Mesodermal cell (in vitro differentiated cells): Measurements from ENCODE around the gene TSEN54.

Source experiments
- H3K27ac ChIP-seq: 2 replicates; pipeline ENCODE4 v1.7.0; 2013; ENCODE audit warnings: mild to moderate bottlenecking, low read depth, low read length, moderate library complexity; ENCODE audit not compliant: severe bottlenecking
- H3K36me3 ChIP-seq: 2 replicates; pipeline ENCODE4 v1.7.1; 2013; ENCODE audit warnings: mild to moderate bottlenecking, low read length, moderate library complexity; ENCODE audit not compliant: control insufficient read depth, insufficient read depth
- H3K4me1 ChIP-seq: one replicate; pipeline ENCODE4 v1.7.1; 2013; ENCODE audit warnings: mild to moderate bottlenecking, low read length; ENCODE audit not compliant: insufficient read depth, control insufficient read depth, poor library complexity, severe bottlenecking
- H3K4me3 ChIP-seq: 2 replicates; pipeline ENCODE4 v1.7.0; 2013; ENCODE audit warnings: low read length, control low read depth, mild to moderate bottlenecking; ENCODE audit not compliant: insufficient read depth, poor library complexity, severe bottlenecking; ENCODE audit errors: extremely low read depth
- H3K9me3 ChIP-seq: 2 replicates; pipeline ENCODE4 v1.7.1; 2013; ENCODE audit warnings: mild to moderate bottlenecking, low read length, moderate library complexity; ENCODE audit not compliant: control insufficient read depth
- WGBS, 2 experiments: methylation state at CpG; one replicate each; pipeline ENCODE4 v1.1.5; 2013; ENCODE audit warnings: missing lambda C conversion rate in 2 of 2; ENCODE audit not compliant: insufficient coverage in 2 of 2; 5-methylcytosine and 5-hydroxymethylcytosine counted together

TSEN54 gene

GRCh38 chr17:75566416-75566815 is 50.1 kb downstream of the TSEN54 start:
- Histone ChIP-seq H3K36me3 (peaks cover 16% of the 10 kb centered on the region), H3K27ac (no peak overlapping the region), H3K4me3 (no peak overlapping the region), H3K4me1 (peaks cover 12% of the 10 kb centered on the region), H3K9me3 (no peaks in the 10 kb centered on the region)
- WGBS, 2 experiments: 66 to 90% methylated on average over 5 to 6 of the region's 6 CpGs

GRCh38 chr17:75566834-75567233 is 50.5 kb downstream of the TSEN54 start:
- Histone ChIP-seq H3K9me3 (no peaks in the 10 kb centered on the region), H3K4me3 (no peak overlapping the region), H3K36me3 (peaks cover 16% of the 10 kb centered on the region), H3K27ac (no peak overlapping the region), H3K4me1 (peaks cover 13% of the 10 kb centered on the region)
- WGBS, 2 experiments: 92 to 94% methylated on average over 5 of the region's 5 CpGs

GRCh38 chr17:75568412-75569255 is 52.3 kb downstream of the TSEN54 start:
- 96 to 98% methylated on average over 27 to 30 of the region's 31 CpGs for WGBS, 2 experiments
- no peak overlapping the region for H3K27ac ChIP-seq
- peaks cover 13% of the 10 kb centered on the region for H3K4me1 ChIP-seq
- no peaks in the 10 kb centered on the region for H3K9me3 ChIP-seq
- H3K36me3 ChIP-seq: peaks cover 18% of the 10 kb centered on the region
- no peak overlapping the region for H3K4me3 ChIP-seq

GRCh38 chr17:75570034-75570676 is 53.8 kb downstream of the TSEN54 start:
- Histone ChIP-seq H3K4me3 (no peak overlapping the region), H3K4me1 (peaks cover 13% of the 10 kb centered on the region), H3K27ac (no peak overlapping the region), H3K9me3 (no peaks in the 10 kb centered on the region), H3K36me3 (peaks cover 8% of the 10 kb centered on the region)
- 94% methylated on average over 35 of the region's 35 CpGs for WGBS, 2 experiments

GRCh38 chr17:75570772-75571171 is 54.4 kb downstream of the TSEN54 start:
- H3K9me3 ChIP-seq: no peaks in the 10 kb centered on the region
- peak overlapping the region; percentile 70 for H3K27ac ChIP-seq
- H3K4me1 ChIP-seq: peaks cover 13% of the 10 kb centered on the region
- H3K36me3 ChIP-seq: peaks cover 7% of the 10 kb centered on the region
- WGBS, 2 experiments: 91 to 94% methylated on average over 9 to 11 of the region's 11 CpGs
- H3K4me3 ChIP-seq: no peak overlapping the region

- Histone ChIP-seq H3K9me3 (no peaks in the 10 kb centered on the region), H3K4me1 (peaks cover 13% of the 10 kb centered on the region), H3K27ac (peak overlapping the region; percentile 70), H3K4me3 (no peak overlapping the region), H3K36me3 (peaks cover 5% of the 10 kb centered on the region)
- WGBS, 2 experiments: 84 to 93% methylated on average over 9 to 13 of the region's 15 CpGs
Observed at GRCh38 chr17:75571197-75571884, 55.0 kb downstream of the TSEN54 start.

GRCh38 chr17:75571885-75572215 is 55.5 kb downstream of the TSEN54 start:
- no peak overlapping the region for H3K27ac ChIP-seq
- peaks cover 3% of the 10 kb centered on the region for H3K36me3 ChIP-seq
- H3K4me3 ChIP-seq: no peak overlapping the region
- peaks cover 13% of the 10 kb centered on the region for H3K4me1 ChIP-seq
- 89 to 95% methylated on average over 13 to 15 of the region's 16 CpGs for WGBS, 2 experiments
- H3K9me3 ChIP-seq: no peaks in the 10 kb centered on the region

- Histone ChIP-seq H3K36me3 (peaks cover 3% of the 10 kb centered on the region), H3K4me1 (peaks cover 13% of the 10 kb centered on the region), H3K27ac (no peak overlapping the region), H3K9me3 (no peaks in the 10 kb centered on the region), H3K4me3 (no peak overlapping the region)
- 96 to 97% methylated on average over 30 to 38 of the region's 39 CpGs for WGBS, 2 experiments
Observed at GRCh38 chr17:75572713-75573539, 56.6 kb downstream of the TSEN54 start.

GRCh38 chr17:75573540-75573957 is 57.2 kb downstream of the TSEN54 start:
- Histone ChIP-seq H3K9me3 (no peaks in the 10 kb centered on the region), H3K4me3 (no peak overlapping the region), H3K4me1 (peaks cover 13% of the 10 kb centered on the region), H3K27ac (no peak overlapping the region), H3K36me3 (peaks cover 3% of the 10 kb centered on the region)
- 87 to 88% methylated on average over 11 to 16 of the region's 16 CpGs for WGBS, 2 experiments

- no peak overlapping the region for H3K4me3 ChIP-seq
- H3K4me1 ChIP-seq: peaks cover 13% of the 10 kb centered on the region
- peaks cover 3% of the 10 kb centered on the region for H3K36me3 ChIP-seq
- no peak overlapping the region for H3K27ac ChIP-seq
- H3K9me3 ChIP-seq: no peaks in the 10 kb centered on the region
- WGBS, 2 experiments: 94% methylated on average over 5 to 6 of the region's 13 CpGs
Observed at GRCh38 chr17:75573994-75574393, 57.7 kb downstream of the TSEN54 start.
